Measurements from ENCODE around the gene PALLD.

DNA sequence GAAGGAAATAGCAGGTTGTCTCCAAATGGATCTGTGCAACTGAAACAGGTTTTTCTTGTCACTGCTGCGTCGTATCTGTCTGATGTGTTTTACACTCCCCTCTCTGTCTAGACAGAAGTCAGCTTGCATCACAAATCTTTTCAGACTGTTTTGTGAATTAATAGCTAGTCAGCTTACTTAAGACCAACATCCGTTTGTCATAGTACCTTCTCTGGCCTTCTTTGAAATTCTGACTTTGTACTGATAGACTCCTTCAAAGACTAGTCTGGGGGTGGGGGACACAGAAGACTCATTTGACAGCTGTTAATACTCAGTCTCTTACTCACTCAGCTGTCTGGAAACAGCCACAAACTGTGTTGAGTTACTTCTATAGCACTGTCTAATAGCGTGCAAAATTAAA lies 197.8 kb downstream of the PALLD start:
- TF ChIP-seq CTCF (IDR thresholded peaks at IDR 0.05) (no peak), REST (IDR thresholded peaks at IDR 0.05; ENCODE audit: insufficient read depth in 1 of 2, low read depth in 2 of 2, low read length in 1 of 2) (no peak), POLR2AphosphoS5 (IDR thresholded peaks at IDR 0.05; ENCODE audit: low read depth, low read length) (no peak)

Data from Panc1 (cell line).